CD4-positive, alpha-beta T cell treated with Interleukin-17A for 4 hours (primary cell): Measurements from ENCODE around the gene EPB41L4A.
A peak's percentile ranks its signal among the peaks of the same experiment; 100 is the strongest.
"Not testable (repeated sequence)": the region's sequence is repeated elsewhere in the genome, so short reads cannot be mapped to it uniquely, and the experiment has no call there.

Source experiments
- DNase-seq: peaks from one replicate; pipeline ENCODE4 v3.0.0-alpha.2; 2020; ENCODE audit warnings: mixed read lengths

The EPB41L4A gene

GRCh38 chr5:112419164-112419985 is at the start of gene EPB41L4A:
TSS of gene EPB41L4A (minus strand) at chr5:112419277. CDS start at chr5:112419039, 238 bp downstream.
- no peak for DNase-seq

GRCh38 chr5:112467485-112467884 is 48.4 kb upstream of the EPB41L4A start:
- DNase-seq, result no peak

GRCh38 chr5:112466261-112466660 is 47.2 kb upstream of the EPB41L4A start:
- not testable (repeated sequence) for DNase-seq

GRCh38 chr5:112447187-112447760 is 28.2 kb upstream of the EPB41L4A start:
- DNase-seq, result not testable (repeated sequence)

- no peak for DNase-seq
These were observed 26.7 kb upstream of the EPB41L4A start for GRCh38 chr5:112445626-112446350.

- not testable (repeated sequence) for DNase-seq
These were observed 24.9 kb upstream of the EPB41L4A start for GRCh38 chr5:112443932-112444331.

GRCh38 chr5:112440031-112440430 is 21.0 kb upstream of the EPB41L4A start:
- DNase-seq, result no peak

- no peak for DNase-seq
These were observed 17.1 kb upstream of the EPB41L4A start for GRCh38 chr5:112436144-112436543.

- DNase-seq, result no peak
These were observed 15.6 kb upstream of the EPB41L4A start for GRCh38 chr5:112434641-112435040.

GRCh38 chr5:112426202-112426601 is 7.1 kb upstream of the EPB41L4A start:
- DNase-seq, result not testable (repeated sequence)

- DNase-seq, result no peak
These were observed 1.1 kb upstream of the EPB41L4A start for GRCh38 chr5:112419986-112420864.

GRCh38 chr5:112418659-112419163 is 366 bp downstream of the EPB41L4A start:
- DNase-seq, result no peak

- peak; percentile 6 for DNase-seq
These were observed 982 bp downstream of the EPB41L4A start for GRCh38 chr5:112417931-112418658.

- no peak for DNase-seq
These were observed 3.5 kb downstream of the EPB41L4A start for GRCh38 chr5:112415552-112415951.

GRCh38 chr5:112413611-112414010 is 5.5 kb downstream of the EPB41L4A start:
- DNase-seq, result no peak

- DNase-seq, result no peak
These were observed 6.7 kb downstream of the EPB41L4A start for GRCh38 chr5:112412346-112412745.

- DNase-seq, result no peak
These were observed 7.2 kb downstream of the EPB41L4A start for GRCh38 chr5:112411903-112412302.

GRCh38 chr5:112407666-112408065 is 11.4 kb downstream of the EPB41L4A start:
- DNase-seq, result no peak

GRCh38 chr5:112407240-112407639 is 11.8 kb downstream of the EPB41L4A start:
- DNase-seq, result no peak

GRCh38 chr5:112403069-112403468 is 16.0 kb downstream of the EPB41L4A start:
- no peak for DNase-seq

- no peak for DNase-seq
These were observed 17.2 kb downstream of the EPB41L4A start for GRCh38 chr5:112401924-112402323.

- no peak for DNase-seq
These were observed 21.4 kb downstream of the EPB41L4A start for GRCh38 chr5:112397690-112398089.
